ENCODE data around the gene MDK. TPM values are rescaled to one million over a fixed set of nuclear protein-coding genes. Genes with fewer than 3 reads are reported as not detected.

MDK gene
- total and polyA plus RNA-seq, 2 of the 13 experiments (the other 11 are each of a cell fraction or from before 2014, with no cell fraction given), result 312 to 407 TPM

- TF ChIP-seq ELK4 (CRISPR knock-in tag; IDR thresholded peaks at IDR 0.05; ENCODE audit: borderline replicate concordance), result no peak
- TF ChIP-seq, protein P1, sequence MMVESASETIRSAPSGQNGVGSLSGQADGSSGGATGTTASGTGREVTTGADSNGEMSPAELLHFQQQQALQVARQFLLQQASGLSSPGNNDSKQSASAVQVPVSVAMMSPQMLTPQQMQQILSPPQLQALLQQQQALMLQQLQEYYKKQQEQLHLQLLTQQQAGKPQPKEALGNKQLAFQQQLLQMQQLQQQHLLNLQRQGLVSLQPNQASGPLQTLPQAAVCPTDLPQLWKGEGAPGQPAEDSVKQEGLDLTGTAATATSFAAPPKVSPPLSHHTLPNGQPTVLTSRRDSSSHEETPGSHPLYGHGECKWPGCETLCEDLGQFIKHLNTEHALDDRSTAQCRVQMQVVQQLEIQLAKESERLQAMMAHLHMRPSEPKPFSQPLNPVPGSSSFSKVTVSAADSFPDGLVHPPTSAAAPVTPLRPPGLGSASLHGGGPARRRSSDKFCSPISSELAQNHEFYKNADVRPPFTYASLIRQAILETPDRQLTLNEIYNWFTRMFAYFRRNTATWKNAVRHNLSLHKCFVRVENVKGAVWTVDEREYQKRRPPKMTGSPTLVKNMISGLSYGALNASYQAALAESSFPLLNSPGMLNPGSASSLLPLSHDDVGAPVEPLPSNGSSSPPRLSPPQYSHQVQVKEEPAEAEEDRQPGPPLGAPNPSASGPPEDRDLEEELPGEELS (CRISPR knock-in tag; IDR thresholded peaks at IDR 0.05), result no peak
- TF ChIP-seq SCMH1 (CRISPR knock-in tag; IDR thresholded peaks at IDR 0.05; ENCODE audit: borderline replicate concordance), result no peak
- no peak for TF ChIP-seq HCFC1 (IDR thresholded peaks at IDR 0.05; ENCODE audit: low read depth, low read length)
- TF ChIP-seq CENPBD1 (CRISPR knock-in tag; IDR thresholded peaks at IDR 0.05; ENCODE audit: borderline replicate concordance, low read depth), result no peak
- TF ChIP-seq FOXK1 (CRISPR knock-in tag; IDR thresholded peaks at IDR 0.05; ENCODE audit: borderline replicate concordance, low read depth), result no peak
- TF ChIP-seq ZNF501 (CRISPR knock-in tag; IDR thresholded peaks at IDR 0.05), result no peak
These were observed 32.7 kb upstream of the MDK start (continued) for GRCh38 chr11:46348566-46349401.

GRCh38 chr11:46350695-46351094 is 30.8 kb upstream of the MDK start:
- FAIRE-seq (no peak), DNase-seq (ENCODE audit: low spot score) (no peak), ATAC-seq (no peak)
- H3K27ac ChIP-seq (ENCODE audit: extremely low read length, insufficient read depth, low read length), result no peak overlapping the region
- H3K27me3 ChIP-seq (ENCODE audit: control insufficient read depth in 1 of 2, insufficient read depth in 2 of 2, low read length in 2 of 2), result peaks cover 0 to 9% of the 10 kb centered on the region in 2 experiments; a peak in 3 of 5 replicates
- in situ Hi-C loops (cut with HindIII; ENCODE audit: extremely low pct_ligation_motif_present, low pct_unique_long_range_greater_than_20kb) (no loop called here), intact Hi-C loops (cut with micrococcal nuclease; ENCODE audit: unreplicated experiment) (no loop called here)
- ChIA-PET CTCF (ENCODE audit: low intra/inter-chr PET ratio, low total read pairs) (no interaction called here), POLR2A (interaction anchor here (0.7 kb wide), 1 partner anchor 14 kb away, joined by 3 read pairs; no protein-coding TSS in a partner anchor)
- BruUV-seq (replicated peaks), result no TSS peak
- H2AFZ ChIP-seq (ENCODE audit: low read length), result no peak overlapping the region
- no peak for TF ChIP-seq TOPORS (CRISPR knock-in tag; IDR thresholded peaks at IDR 0.05)
- TF ChIP-seq ZNF317 (CRISPR knock-in tag; IDR thresholded peaks at IDR 0.05), result no peak
- no peak for TF ChIP-seq ZNF564 (CRISPR knock-in tag; IDR thresholded peaks at IDR 0.05)
- TF ChIP-seq TCF7L2 (IDR thresholded peaks at IDR 0.05; ENCODE audit: low read depth, low read length), result no peak
- no peak for TF ChIP-seq PHF8 (CRISPR knock-in tag; IDR thresholded peaks at IDR 0.05)
- TF ChIP-seq ZNF235 (CRISPR knock-in tag; IDR thresholded peaks at IDR 0.05; ENCODE audit: borderline replicate concordance), result no peak
- TF ChIP-seq ZNF263 (CRISPR knock-in tag; IDR thresholded peaks at IDR 0.05), result no peak
- H3K9ac ChIP-seq (ENCODE audit: insufficient read depth, low read depth, low read length), result no peak overlapping the region
- 0 out of 5 replicates have a peak, but pooled peaks cover 0 to 4% of the 10 kb centered on the region in 2 experiments for H3K36me3 ChIP-seq (replicated peaks in 1 of 2; ENCODE audit: control insufficient read depth in 1 of 2, insufficient read depth in 2 of 2, low read length in 2 of 2)
- no peak overlapping the region for H3K4me3 ChIP-seq (replicated peaks in 1 of 3; ENCODE audit: insufficient read depth in 1 of 3, low read depth in 2 of 3, low read length in 3 of 3)
- peaks cover 12% of the 10 kb centered on the region for H3K79me2 ChIP-seq (ENCODE audit: insufficient read depth, low read length)
- H3K4me2 ChIP-seq (ENCODE audit: low read depth, low read length), result no peak overlapping the region
- no peaks in the 10 kb centered on the region for H4K20me1 ChIP-seq (ENCODE audit: insufficient read depth, low read length)
- peaks cover 49% of the 10 kb centered on the region for H3K4me1 ChIP-seq (ENCODE audit: insufficient read depth, low read length)
- no peaks in the 10 kb centered on the region for H3K9me3 ChIP-seq (ENCODE audit: low read length)
- WGBS (ENCODE audit: low lambda C conversion rate), result 91% methylated on average over 3 of the region's 3 CpGs

Data from HepG2 (cell line).